Measurements from ENCODE around the gene PAN3. TPM values are rescaled to one million over a fixed set of nuclear protein-coding genes. Genes with fewer than 3 reads are reported as not detected.

PAN3 gene
- total RNA-seq, 1 donor, result 22.8 TPM

GRCh38 chr13:28273919-28274318 lies 135.6 kb downstream of the PAN3 start:
- DNase-seq (ENCODE audit: low read depth), result no peak
- no peak overlapping the region for H3K4me3 ChIP-seq (ENCODE audit: low read depth, low read length)
- no peak for TF ChIP-seq CTCF (IDR thresholded peaks at IDR 0.05; ENCODE audit: insufficient read depth, low read length)

GRCh38 chr13:28282451-28282850 lies 144.1 kb downstream of the PAN3 start:
- no peak for DNase-seq (ENCODE audit: low read depth)
- H3K4me3 ChIP-seq (ENCODE audit: low read depth, low read length), result no peak overlapping the region
- TF ChIP-seq CTCF (IDR thresholded peaks at IDR 0.05; ENCODE audit: insufficient read depth, low read length), result no peak

- DNase-seq (ENCODE audit: low read depth), result no peak
- no peak overlapping the region for H3K4me3 ChIP-seq (ENCODE audit: low read depth, low read length)
- TF ChIP-seq CTCF (IDR thresholded peaks at IDR 0.05; ENCODE audit: insufficient read depth, low read length), result no peak
Observed at GRCh38 chr13:28283600-28283999, 145.3 kb downstream of the PAN3 start.

- no peak for TF ChIP-seq CTCF (IDR thresholded peaks at IDR 0.05; ENCODE audit: insufficient read depth, low read length)
- no peak for DNase-seq (ENCODE audit: low read depth)
- H3K4me3 ChIP-seq (ENCODE audit: low read depth, low read length), result no peak overlapping the region
Observed at GRCh38 chr13:28286263-28286662, 147.9 kb downstream of the PAN3 start.

- TF ChIP-seq CTCF (IDR thresholded peaks at IDR 0.05; ENCODE audit: insufficient read depth, low read length), result no peak
- no peak for DNase-seq (ENCODE audit: low read depth)
- H3K4me3 ChIP-seq (ENCODE audit: low read depth, low read length), result no peak overlapping the region
Observed at GRCh38 chr13:28297341-28297740, 159.0 kb downstream of the PAN3 start.

- DNase-seq (ENCODE audit: low read depth), result no peak
Observed at GRCh38 chr13:28299916-28300315, 161.6 kb downstream of the PAN3 start.

More at GRCh38 chr13:28299916-28300315, 161.6 kb downstream of the PAN3 start:
- no peak overlapping the region for H3K4me3 ChIP-seq (ENCODE audit: low read depth, low read length)
- no peak for TF ChIP-seq CTCF (IDR thresholded peaks at IDR 0.05; ENCODE audit: insufficient read depth, low read length)

All from fibroblast of the aortic adventitia (primary cell).